Measurements from ENCODE around the gene SNPH.

The SNPH gene

DNA sequence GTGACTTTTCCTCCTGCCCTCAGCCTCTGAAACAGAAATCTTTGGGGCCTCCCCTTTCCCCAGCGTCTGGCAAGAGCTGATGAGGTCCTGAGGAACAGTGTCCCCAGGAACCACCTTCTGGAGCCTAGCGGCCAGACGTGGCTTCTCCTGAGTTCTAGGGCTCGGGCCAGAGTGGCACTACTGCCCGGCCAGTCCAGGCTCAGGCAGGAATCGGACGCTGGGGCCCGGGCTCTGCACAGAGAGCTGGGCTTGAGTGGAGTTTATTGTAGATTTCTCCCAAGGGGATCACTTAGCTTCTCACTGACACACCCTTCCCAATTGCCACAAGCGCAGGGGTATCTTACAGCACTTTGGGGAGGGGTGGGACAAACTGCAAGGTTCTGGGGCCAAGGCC, 42.6 kb downstream of the SNPH start:
- Histone ChIP-seq H3K9me3 (ENCODE audit: insufficient read depth, low read depth, low read length) (no peaks in the 10 kb centered on the region), H3K4me3 (ENCODE audit: low read length) (no peak overlapping the region), H3K9ac (ENCODE audit: low read depth, low read length) (0 out of 2 replicates have a peak overlapping the region, but pooled peaks have one; percentile 17), H3K36me3 (ENCODE audit: insufficient read depth, low read length) (no peaks in the 10 kb centered on the region), H3K4me1 (ENCODE audit: insufficient read depth, low read length) (peaks cover 10% of the 10 kb centered on the region; the same call in 1 of the 2 replicates), H3K27me3 (ENCODE audit: insufficient read depth, low read length) (peaks cover 12% of the 10 kb centered on the region), H3K27ac (ENCODE audit: low read depth, low read length) (no peak overlapping the region; the same call in 1 of the 2 replicates)
- 88% methylated on average over 9 of the region's 9 CpGs for WGBS

DNA sequence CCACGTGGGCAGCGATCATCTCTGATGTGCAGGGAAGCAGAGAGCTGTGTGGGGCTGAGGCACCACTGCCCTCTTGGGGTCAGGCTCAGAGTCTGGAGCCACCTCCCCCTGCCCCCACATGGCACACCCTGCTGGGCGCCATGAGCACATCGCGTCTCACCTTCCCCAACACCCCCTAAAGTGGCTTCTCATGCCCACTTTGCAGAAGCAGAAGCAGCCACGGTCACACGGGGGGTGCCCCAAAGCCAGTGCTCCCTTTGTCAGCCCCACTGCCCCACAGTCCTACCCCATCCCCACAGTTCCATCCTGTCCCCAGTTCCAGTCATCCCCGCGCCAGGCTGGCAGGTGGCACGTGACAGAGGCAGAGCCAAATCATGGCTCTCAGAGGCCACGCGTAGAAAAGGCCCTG, 43.3 kb downstream of the SNPH start:
- H3K4me1 ChIP-seq (ENCODE audit: insufficient read depth, low read length) = peaks cover 12% of the 10 kb centered on the region; the same call in 1 of the 2 replicates
- peaks cover 12% of the 10 kb centered on the region for H3K27me3 ChIP-seq (ENCODE audit: insufficient read depth, low read length)
- 82% methylated on average over 12 of the region's 12 CpGs for WGBS
- no peaks in the 10 kb centered on the region for H3K9me3 ChIP-seq (ENCODE audit: insufficient read depth, low read depth, low read length)
- H3K4me3 ChIP-seq (ENCODE audit: low read length) = no peak overlapping the region
- 0 out of 2 replicates have a peak overlapping the region, but pooled peaks have one; percentile 17 for H3K9ac ChIP-seq (ENCODE audit: low read depth, low read length)
- H3K36me3 ChIP-seq (ENCODE audit: insufficient read depth, low read length) = no peaks in the 10 kb centered on the region
- H3K27ac ChIP-seq (ENCODE audit: low read depth, low read length) = no peak overlapping the region

GRCh38 chr20:1310071-1310470, 44.0 kb downstream of the SNPH start:
- Histone ChIP-seq H3K4me1 (ENCODE audit: insufficient read depth, low read length) (peaks cover 12% of the 10 kb centered on the region; the same call in 1 of the 2 replicates), H3K36me3 (ENCODE audit: insufficient read depth, low read length) (no peaks in the 10 kb centered on the region), H3K27ac (ENCODE audit: low read depth, low read length) (no peak overlapping the region), H3K4me3 (ENCODE audit: low read length) (no peak overlapping the region), H3K27me3 (ENCODE audit: insufficient read depth, low read length) (peaks cover 12% of the 10 kb centered on the region), H3K9me3 (ENCODE audit: insufficient read depth, low read depth, low read length) (no peaks in the 10 kb centered on the region), H3K9ac (ENCODE audit: low read depth, low read length) (no peak overlapping the region)
- 85% methylated on average over 9 of the region's 9 CpGs for WGBS

DNA sequence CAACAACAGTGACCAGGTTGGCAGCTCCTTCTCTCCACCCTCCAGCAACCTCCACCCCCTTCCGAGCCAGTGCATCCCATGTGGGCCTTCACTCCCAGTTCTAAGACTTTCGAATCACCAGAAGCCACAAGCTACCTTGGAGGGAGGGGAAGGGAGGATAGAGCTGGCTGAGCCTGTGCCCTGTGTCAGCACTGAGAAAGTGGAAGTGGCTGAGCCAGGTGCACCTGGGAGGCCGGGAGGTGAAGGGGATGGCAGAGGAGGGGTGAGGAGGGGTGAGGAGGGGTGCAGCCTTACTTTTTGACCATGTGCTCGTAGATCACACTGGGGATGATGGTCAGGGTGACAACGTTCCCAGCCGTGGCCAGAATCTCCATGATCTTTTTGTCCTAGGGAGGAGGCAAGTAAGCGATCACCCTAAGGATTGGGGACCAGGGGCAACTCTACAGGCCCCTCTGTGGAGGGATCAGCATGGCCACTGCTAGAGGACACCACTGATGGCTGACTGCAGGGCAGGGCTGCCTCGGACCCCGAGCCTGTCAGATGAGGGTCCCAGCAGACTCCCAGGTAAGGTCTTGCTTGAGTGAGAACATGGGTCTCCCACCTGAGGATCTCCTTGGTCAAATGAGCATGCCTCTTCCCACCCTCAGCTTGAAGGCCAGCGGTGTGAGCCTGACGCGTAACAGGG, 44.6 kb downstream of the SNPH start:
- Histone ChIP-seq H3K9ac (ENCODE audit: low read depth, low read length) (no peak overlapping the region), H3K36me3 (ENCODE audit: insufficient read depth, low read length) (no peaks in the 10 kb centered on the region), H3K27ac (ENCODE audit: low read depth, low read length) (no peak overlapping the region), H3K27me3 (ENCODE audit: insufficient read depth, low read length) (peaks cover 12% of the 10 kb centered on the region), H3K9me3 (ENCODE audit: insufficient read depth, low read depth, low read length) (no peaks in the 10 kb centered on the region), H3K4me3 (ENCODE audit: low read length) (no peak overlapping the region), H3K4me1 (ENCODE audit: insufficient read depth, low read length) (peaks cover 12% of the 10 kb centered on the region; the same call in 1 of the 2 replicates)
- WGBS = 91% methylated on average over 12 of the region's 12 CpGs

GRCh38 chr20:1312308-1312707, 46.2 kb downstream of the SNPH start:
- Histone ChIP-seq H3K27ac (ENCODE audit: low read depth, low read length) (no peak overlapping the region), H3K36me3 (ENCODE audit: insufficient read depth, low read length) (no peaks in the 10 kb centered on the region), H3K9me3 (ENCODE audit: insufficient read depth, low read depth, low read length) (no peaks in the 10 kb centered on the region), H3K27me3 (ENCODE audit: insufficient read depth, low read length) (peaks cover 12% of the 10 kb centered on the region), H3K9ac (ENCODE audit: low read depth, low read length) (no peak overlapping the region), H3K4me3 (ENCODE audit: low read length) (no peak overlapping the region), H3K4me1 (ENCODE audit: insufficient read depth, low read length) (peaks cover 12% of the 10 kb centered on the region; the same call in 1 of the 2 replicates)
- 92% methylated on average over 20 of the region's 20 CpGs for WGBS

GRCh38 chr20:1312904-1313235, 46.8 kb downstream of the SNPH start:
- H3K4me3 ChIP-seq (ENCODE audit: low read length) = peak overlapping the region; percentile 64
- no peaks in the 10 kb centered on the region for H3K9me3 ChIP-seq (ENCODE audit: insufficient read depth, low read depth, low read length)
- H3K4me1 ChIP-seq (ENCODE audit: insufficient read depth, low read length) = peaks cover 12% of the 10 kb centered on the region; the same call in 1 of the 2 replicates
- no peak overlapping the region for H3K27ac ChIP-seq (ENCODE audit: low read depth, low read length)
- no peaks in the 10 kb centered on the region for H3K36me3 ChIP-seq (ENCODE audit: insufficient read depth, low read length)
- WGBS = 77% methylated on average over 16 of the region's 16 CpGs
- H3K9ac ChIP-seq (ENCODE audit: low read depth, low read length) = peak overlapping the region; percentile 71; the same call in 1 of the 2 replicates
- peaks cover 12% of the 10 kb centered on the region for H3K27me3 ChIP-seq (ENCODE audit: insufficient read depth, low read length)

- 17% methylated on average over 34 of the region's 38 CpGs for WGBS
- Histone ChIP-seq H3K9me3 (ENCODE audit: insufficient read depth, low read depth, low read length) (no peaks in the 10 kb centered on the region), H3K9ac (ENCODE audit: low read depth, low read length) (peak overlapping the region; percentile 71; the same call in 1 of the 2 replicates), H3K27me3 (ENCODE audit: insufficient read depth, low read length) (peaks cover 12% of the 10 kb centered on the region), H3K36me3 (ENCODE audit: insufficient read depth, low read length) (no peaks in the 10 kb centered on the region), H3K4me3 (ENCODE audit: low read length) (peak overlapping the region; percentile 64), H3K27ac (ENCODE audit: low read depth, low read length) (no peak overlapping the region), H3K4me1 (ENCODE audit: insufficient read depth, low read length) (peaks cover 12% of the 10 kb centered on the region; the same call in 1 of the 2 replicates)
Observed at GRCh38 chr20:1313236-1313964, 47.3 kb downstream of the SNPH start.

DNA sequence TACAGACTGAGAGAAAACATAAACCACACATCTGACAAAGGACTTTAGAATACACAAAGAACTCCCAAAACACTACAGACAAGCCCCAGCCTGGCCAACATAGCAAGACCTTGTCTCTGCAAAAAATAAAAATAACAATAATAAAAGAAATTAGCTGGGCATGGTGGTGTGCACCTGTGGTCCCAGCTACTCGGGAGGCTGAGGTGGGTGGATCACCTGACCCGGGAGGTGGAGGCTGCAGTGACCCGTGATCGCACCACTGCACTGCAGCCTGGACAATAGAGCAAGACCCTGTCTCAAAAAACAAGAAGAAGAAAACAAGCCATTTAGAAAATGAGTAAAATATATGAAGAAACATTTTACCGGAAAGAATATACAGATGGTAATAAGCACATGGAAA, 49.7 kb downstream of the SNPH start:
- Histone ChIP-seq H3K27ac (ENCODE audit: low read depth, low read length) (no peak overlapping the region), H3K4me3 (ENCODE audit: low read length) (no peak overlapping the region), H3K36me3 (ENCODE audit: insufficient read depth, low read length) (no peaks in the 10 kb centered on the region), H3K9ac (ENCODE audit: low read depth, low read length) (no peak overlapping the region), H3K4me1 (ENCODE audit: insufficient read depth, low read length) (0 out of 2 replicates have a peak, but pooled peaks cover 3% of the 10 kb centered on the region), H3K9me3 (ENCODE audit: insufficient read depth, low read depth, low read length) (no peaks in the 10 kb centered on the region), H3K27me3 (ENCODE audit: insufficient read depth, low read length) (peaks cover 12% of the 10 kb centered on the region)
- 97% methylated on average over 4 of the region's 5 CpGs for WGBS

GRCh38 chr20:1317545-1318255, 51.6 kb downstream of the SNPH start:
- Histone ChIP-seq H3K27me3 (ENCODE audit: insufficient read depth, low read length) (peaks cover 7% of the 10 kb centered on the region), H3K27ac (ENCODE audit: low read depth, low read length) (no peak overlapping the region), H3K4me3 (ENCODE audit: low read length) (no peak overlapping the region), H3K9me3 (ENCODE audit: insufficient read depth, low read depth, low read length) (no peaks in the 10 kb centered on the region), H3K4me1 (ENCODE audit: insufficient read depth, low read length) (0 out of 2 replicates have a peak, but pooled peaks cover 3% of the 10 kb centered on the region), H3K36me3 (ENCODE audit: insufficient read depth, low read length) (no peaks in the 10 kb centered on the region), H3K9ac (ENCODE audit: low read depth, low read length) (no peak overlapping the region)
- 77% methylated on average over 12 of the region's 12 CpGs for WGBS

DNA sequence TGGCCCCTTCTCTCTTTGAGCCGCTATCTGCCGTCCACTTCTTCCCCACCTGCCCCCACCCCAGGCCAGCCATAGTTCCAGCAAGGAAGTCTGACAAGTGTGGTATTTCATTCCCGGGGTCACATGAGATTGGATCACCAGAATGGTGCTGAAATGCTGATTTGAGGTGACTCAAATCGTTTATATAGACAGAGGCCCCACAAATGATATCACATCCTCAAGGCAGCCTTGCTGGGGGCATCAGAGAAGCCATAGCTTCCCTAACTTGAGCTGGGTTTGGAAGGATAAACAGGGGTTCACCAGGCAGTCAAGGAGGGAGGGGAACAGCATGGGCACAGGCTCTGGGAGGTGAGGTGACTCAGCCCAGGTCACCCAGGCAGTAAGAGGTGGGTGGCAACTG, 53.0 kb downstream of the SNPH start:
- 91% methylated on average over 4 of the region's 4 CpGs for WGBS
- Histone ChIP-seq H3K9me3 (ENCODE audit: insufficient read depth, low read depth, low read length) (no peaks in the 10 kb centered on the region), H3K27me3 (ENCODE audit: insufficient read depth, low read length) (no peaks in the 10 kb centered on the region; the same call in 1 of the 2 replicates)

DNA sequence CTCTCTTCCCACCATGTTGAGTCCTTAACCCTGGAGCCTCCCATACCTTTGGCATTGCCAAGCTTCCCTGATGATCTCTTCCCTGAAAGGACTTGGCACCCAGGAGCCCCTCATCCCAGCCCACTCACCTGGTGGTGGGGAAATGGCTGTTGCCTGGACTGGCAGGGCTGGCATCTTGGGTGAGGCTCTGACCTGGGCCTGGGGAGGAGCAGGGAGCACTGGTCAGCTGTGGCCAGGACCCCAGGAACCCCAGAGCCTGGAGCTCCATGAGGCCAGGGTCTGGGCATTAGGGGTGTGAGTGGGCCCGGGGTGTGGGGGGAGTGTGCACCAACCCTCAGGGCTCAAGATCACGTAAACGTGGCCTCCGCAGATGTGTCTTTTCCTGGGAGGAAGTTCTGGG, 53.4 kb downstream of the SNPH start:
- Histone ChIP-seq H3K27me3 (ENCODE audit: insufficient read depth, low read length) (no peaks in the 10 kb centered on the region; the same call in 1 of the 2 replicates), H3K4me3 (ENCODE audit: low read length) (no peak overlapping the region), H3K4me1 (ENCODE audit: insufficient read depth, low read length) (no peaks in the 10 kb centered on the region), H3K27ac (ENCODE audit: low read depth, low read length) (no peak overlapping the region), H3K9me3 (ENCODE audit: insufficient read depth, low read depth, low read length) (no peaks in the 10 kb centered on the region), H3K36me3 (ENCODE audit: insufficient read depth, low read length) (no peaks in the 10 kb centered on the region), H3K9ac (ENCODE audit: low read depth, low read length) (no peak overlapping the region)
- WGBS = 100% methylated on average over 4 of the region's 4 CpGs

More for the DNA sequence above, 53.0 kb downstream of the SNPH start:
- Histone ChIP-seq H3K27ac (ENCODE audit: low read depth, low read length) (no peak overlapping the region), H3K36me3 (ENCODE audit: insufficient read depth, low read length) (no peaks in the 10 kb centered on the region), H3K4me3 (ENCODE audit: low read length) (no peak overlapping the region), H3K4me1 (ENCODE audit: insufficient read depth, low read length) (no peaks in the 10 kb centered on the region), H3K9ac (ENCODE audit: low read depth, low read length) (no peak overlapping the region)

Measured in HUES64 (cell line).